HL-60/S4 (cell line): ENCODE measurements around the gene OAS3.
"Not testable (repeated sequence)": the region's sequence is repeated elsewhere in the genome, so short reads cannot be mapped to it uniquely, and the experiment has no call there.

Experiments used
- in situ Hi-C: fragments of 300-500 bp; cut with MboI; formaldehyde crosslinking; loops from 2 replicates; pipeline ENCODE4 v1.14.3; 2022; ENCODE audit warnings: low sequenced_read_pairs

The OAS3 gene

DNA sequence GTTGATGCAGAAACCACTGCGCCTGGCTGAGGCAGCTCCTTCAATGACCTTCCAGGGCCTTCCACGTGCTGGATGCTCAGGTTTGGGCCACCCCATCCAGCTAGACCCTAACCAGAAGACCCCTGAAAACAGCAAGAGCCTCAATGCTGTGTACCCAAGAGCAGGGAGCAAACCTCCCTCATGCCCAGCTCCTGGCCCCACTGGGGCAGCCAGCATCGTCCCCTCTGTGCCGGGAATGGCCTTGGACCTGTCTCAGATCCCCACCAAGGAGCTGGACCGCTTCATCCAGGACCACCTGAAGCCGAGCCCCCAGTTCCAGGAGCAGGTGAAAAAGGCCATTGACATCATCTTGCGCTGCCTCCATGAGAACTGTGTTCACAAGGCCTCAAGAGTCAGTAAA, 10.5 kb downstream of the OAS3 start:
- in situ Hi-C loops: no loop called here

DNA sequence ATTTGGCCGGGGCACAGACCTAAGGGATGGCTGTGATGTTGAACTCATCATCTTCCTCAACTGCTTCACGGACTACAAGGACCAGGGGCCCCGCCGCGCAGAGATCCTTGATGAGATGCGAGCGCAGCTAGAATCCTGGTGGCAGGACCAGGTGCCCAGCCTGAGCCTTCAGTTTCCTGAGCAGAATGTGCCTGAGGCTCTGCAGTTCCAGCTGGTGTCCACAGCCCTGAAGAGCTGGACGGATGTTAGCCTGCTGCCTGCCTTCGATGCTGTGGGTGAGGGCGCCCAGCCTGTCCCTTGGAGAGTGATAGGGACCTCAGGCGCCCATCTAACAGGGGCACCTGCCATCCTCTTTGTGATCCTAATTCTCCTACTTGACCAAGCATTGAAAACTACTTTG, 12.4 kb downstream of the OAS3 start:
- in situ Hi-C loops: no loop called here

DNA sequence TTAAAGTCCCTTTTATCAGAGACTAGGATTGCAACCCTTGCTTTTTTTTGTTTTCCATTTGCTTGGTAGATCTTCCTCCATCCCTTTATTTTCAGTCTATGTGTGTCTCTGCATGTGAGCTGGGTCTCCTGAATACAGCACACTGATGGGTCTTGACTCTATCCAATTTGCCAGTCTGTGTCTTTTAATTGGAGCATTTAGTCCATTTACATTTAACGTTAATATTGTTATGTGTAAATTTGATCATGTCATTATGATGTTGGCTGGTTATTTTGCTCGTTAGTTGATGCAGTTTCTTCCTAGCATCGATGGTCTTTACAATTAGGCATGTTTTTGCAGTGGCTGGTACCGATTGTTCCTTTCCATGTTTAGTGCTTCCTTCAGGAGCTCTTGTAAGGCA, 18.9 kb downstream of the OAS3 start:
- in situ Hi-C loops: not testable (repeated sequence)

DNA sequence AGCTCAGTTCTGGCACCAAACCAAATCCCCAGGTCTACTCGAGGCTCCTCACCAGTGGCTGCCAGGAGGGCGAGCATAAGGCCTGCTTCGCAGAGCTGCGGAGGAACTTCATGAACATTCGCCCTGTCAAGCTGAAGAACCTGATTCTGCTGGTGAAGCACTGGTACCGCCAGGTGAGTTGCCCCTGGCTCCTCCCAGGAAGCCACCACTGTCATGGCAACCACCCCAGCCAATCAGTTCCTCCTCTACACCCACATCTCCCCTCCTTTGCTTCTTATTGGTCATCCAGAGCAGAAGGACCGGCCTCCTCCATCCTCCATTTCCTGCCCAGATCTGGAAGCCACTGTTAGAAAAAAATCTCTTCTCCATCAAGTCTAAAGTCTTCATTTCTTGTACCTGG, 22.8 kb downstream of the OAS3 start:
- in situ Hi-C loops: no loop called here

DNA sequence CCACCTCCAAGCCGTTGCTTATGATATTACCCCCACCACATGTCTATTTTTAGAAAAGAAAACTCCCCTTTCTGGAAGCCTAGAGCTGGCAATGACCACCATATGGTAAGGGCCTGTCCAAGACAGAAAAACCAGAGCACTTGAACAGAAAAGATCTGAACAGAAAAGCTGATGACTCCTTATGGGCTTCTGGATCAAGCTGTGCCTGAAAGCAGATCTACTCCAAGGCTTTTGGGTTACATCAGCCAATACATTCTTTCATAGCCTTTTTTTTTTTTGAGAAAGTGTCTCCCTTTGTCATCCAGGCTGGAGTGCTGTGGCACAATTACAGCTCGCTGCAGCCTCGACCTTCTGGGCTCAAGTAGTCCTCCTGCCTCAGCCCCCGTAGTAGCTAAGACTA, 23.3 kb downstream of the OAS3 start:
- in situ Hi-C loops: no loop called here

DNA sequence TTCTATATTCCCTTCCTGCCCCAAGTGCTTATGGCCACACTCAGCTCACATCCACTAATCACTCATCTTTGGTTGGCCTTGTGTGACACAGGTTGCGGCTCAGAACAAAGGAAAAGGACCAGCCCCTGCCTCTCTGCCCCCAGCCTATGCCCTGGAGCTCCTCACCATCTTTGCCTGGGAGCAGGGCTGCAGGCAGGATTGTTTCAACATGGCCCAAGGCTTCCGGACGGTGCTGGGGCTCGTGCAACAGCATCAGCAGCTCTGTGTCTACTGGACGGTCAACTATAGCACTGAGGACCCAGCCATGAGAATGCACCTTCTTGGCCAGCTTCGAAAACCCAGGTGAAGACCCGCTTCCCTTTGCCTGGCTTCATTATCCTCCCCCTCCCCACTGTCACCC, 24.3 kb downstream of the OAS3 start:
- in situ Hi-C loops: no loop called here

DNA sequence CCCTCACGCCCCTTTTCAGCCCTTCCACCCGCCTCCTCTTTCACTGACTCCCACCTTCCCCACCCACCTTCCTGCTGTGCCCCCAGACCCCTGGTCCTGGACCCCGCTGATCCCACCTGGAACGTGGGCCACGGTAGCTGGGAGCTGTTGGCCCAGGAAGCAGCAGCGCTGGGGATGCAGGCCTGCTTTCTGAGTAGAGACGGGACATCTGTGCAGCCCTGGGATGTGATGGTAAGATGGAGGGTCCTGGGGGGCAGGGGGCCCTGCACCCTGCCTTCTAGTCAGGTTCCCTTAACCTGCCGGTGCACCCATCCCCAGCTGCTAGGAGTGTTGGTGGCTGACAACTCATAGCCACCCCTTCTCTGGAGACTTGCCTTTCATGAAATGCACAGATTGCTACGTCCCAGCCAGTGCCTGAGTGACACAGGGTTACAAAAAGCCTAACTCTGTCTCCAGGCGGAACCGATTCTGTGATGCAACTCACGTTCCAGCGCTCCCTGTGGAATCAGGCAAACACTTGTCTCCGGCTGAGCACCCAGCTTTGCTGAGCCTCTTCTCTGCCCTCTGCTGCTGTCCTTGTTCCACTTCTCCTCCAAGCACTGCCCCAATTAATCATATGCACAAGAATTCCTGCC, 25.1 kb downstream of the OAS3 start:
- in situ Hi-C loops: no loop called here

DNA sequence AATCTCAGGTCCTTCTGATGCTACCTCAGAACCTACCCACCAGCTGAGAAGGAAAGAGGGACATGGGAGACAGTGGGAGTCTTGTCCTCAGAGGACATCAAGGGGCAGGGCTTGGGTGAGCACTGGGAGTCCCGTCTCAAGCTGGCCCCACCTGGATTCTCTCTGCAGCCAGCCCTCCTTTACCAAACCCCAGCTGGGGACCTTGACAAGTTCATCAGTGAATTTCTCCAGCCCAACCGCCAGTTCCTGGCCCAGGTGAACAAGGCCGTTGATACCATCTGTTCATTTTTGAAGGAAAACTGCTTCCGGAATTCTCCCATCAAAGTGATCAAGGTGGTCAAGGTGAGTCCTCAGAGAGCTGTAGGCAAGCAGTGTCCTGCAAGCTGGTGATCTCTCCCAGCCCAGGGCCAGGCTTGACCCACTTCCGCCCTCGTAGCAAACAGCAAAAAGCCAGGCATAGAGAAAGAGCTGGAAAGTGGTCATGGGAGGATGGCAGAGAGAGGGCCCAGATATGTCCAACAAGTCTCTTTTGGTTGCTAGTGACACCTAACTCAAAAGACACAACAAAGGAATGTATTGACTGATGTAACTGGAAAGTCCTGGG, 25.9 kb downstream of the OAS3 start:
- in situ Hi-C loops: no loop called here

DNA sequence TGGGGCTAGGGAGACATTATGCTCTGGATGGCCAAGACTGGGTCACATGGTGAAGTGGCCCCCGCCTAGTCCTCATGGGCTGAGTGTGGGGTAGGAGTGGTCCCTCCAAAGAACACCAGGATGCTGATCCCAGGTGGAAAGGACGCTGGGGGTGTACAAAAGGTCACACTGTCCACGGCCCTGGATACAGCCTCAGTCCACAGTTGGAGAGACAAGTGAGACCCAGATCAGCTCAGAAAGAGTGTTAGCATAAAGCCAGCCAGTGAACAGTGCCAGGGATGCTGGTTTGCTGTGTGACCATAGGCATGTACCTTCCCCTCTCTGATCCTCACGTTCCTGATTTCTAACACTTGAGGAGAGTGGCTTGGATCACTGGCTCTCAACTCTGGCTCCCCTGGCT, 26.6 kb downstream of the OAS3 start:
- in situ Hi-C loops: no loop called here

DNA sequence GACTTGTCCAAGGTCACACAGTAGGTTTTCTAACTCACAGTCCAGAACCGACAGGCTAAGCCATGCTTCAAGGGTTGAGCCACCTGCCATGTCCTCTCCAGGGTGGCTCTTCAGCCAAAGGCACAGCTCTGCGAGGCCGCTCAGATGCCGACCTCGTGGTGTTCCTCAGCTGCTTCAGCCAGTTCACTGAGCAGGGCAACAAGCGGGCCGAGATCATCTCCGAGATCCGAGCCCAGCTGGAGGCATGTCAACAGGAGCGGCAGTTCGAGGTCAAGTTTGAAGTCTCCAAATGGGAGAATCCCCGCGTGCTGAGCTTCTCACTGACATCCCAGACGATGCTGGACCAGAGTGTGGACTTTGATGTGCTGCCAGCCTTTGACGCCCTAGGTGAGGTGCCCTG, 27.4 kb downstream of the OAS3 start:
- in situ Hi-C loops: no loop called here

DNA sequence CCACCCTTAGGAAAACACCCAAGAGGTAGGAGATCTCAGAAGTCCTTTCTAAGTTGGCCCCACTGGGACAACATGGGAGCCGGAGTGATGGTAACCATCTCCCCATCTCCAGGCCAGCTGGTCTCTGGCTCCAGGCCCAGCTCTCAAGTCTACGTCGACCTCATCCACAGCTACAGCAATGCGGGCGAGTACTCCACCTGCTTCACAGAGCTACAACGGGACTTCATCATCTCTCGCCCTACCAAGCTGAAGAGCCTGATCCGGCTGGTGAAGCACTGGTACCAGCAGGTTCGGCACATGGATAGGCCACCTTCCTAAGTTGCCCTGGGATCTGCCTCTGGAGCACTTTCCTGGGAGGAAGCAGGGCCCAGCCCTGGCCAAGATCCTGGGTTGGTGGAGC, 29.0 kb downstream of the OAS3 start:
- in situ Hi-C loops: no loop called here

DNA sequence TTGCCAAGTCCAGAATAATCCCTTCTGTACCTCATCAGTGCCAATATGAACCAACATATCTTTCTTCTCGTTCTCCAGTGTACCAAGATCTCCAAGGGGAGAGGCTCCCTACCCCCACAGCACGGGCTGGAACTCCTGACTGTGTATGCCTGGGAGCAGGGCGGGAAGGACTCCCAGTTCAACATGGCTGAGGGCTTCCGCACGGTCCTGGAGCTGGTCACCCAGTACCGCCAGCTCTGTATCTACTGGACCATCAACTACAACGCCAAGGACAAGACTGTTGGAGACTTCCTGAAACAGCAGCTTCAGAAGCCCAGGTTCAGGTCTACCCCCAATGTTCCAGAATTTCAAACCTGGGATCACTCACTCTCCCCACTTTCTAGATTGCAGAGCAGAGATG, 29.6 kb downstream of the OAS3 start:
- in situ Hi-C loops: no loop called here

DNA sequence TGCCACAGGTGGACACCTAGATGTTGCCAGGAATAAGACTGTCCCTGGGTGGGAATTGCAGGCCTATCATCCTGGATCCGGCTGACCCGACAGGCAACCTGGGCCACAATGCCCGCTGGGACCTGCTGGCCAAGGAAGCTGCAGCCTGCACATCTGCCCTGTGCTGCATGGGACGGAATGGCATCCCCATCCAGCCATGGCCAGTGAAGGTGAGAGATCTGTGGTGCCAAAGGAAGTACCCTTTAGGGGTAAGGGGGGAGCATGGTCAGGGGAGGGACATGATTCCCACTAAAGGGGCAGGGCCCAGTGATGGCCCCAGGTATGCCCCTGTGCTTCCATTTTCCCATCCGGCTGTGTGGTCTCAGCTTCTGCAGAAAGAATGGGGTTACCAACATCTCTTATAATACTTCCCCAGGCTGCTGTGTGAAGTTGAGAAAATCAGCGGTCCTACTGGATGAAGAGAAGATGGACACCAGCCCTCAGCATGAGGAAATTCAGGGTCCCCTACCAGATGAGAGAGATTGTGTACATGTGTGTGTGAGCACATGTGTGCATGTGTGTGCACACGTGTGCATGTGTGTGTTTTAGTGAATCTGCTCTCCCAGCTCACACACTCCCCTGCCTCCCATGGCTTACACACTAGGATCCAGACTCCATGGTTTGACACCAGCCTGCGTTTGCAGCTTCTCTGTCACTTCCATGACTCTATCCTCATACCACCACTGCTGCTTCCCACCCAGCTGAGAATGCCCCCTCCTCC, 31.5 kb downstream of the OAS3 start:
- in situ Hi-C loops: no loop called here

DNA sequence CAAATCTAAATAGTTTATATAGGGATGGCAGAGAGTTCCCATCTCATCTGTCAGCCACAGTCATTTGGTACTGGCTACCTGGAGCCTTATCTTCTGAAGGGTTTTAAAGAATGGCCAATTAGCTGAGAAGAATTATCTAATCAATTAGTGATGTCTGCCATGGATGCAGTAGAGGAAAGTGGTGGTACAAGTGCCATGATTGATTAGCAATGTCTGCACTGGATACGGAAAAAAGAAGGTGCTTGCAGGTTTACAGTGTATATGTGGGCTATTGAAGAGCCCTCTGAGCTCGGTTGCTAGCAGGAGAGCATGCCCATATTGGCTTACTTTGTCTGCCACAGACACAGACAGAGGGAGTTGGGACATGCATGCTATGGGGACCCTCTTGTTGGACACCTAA, 32.1 kb downstream of the OAS3 start:
- in situ Hi-C loops: no loop called here

DNA sequence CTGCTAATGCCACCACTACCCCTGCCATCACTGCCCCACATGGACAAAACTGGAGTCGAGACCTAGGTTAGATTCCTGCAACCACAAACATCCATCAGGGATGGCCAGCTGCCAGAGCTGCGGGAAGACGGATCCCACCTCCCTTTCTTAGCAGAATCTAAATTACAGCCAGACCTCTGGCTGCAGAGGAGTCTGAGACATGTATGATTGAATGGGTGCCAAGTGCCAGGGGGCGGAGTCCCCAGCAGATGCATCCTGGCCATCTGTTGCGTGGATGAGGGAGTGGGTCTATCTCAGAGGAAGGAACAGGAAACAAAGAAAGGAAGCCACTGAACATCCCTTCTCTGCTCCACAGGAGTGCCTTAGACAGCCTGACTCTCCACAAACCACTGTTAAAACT, 33.0 kb downstream of the OAS3 start:
- in situ Hi-C loops: no loop called here

DNA sequence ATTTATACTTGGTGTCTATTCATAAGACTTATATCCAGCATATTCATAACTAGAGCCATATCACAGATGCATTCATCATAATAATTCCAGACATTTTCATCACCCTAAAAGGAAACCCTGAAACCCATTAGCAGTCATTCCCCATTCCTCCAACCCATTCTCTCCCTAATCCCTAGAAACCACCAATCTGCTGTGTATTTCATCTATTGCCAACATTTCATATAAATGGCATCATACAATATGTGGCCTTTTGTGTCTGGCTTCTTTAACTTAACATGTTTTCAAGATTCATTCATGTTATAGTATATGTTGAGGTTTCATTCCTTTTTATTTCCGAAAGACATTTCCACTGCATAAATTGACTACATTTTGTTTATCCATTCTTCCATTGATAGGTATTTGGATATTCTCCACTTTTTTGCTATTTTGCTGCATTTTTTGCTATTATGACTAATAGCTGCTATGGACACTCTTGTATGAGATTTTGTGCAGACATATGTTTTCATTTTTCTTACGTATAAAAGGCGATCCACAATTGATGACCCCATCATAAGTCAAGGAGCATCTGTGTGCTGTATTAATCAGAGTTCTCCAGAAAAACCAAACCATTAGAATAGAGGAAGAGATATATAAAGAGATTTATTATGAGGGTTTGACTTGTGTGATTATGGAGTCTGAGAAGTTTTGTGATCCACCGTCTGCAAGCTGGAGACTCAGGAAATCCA, 34.9 kb downstream of the OAS3 start:
- in situ Hi-C loops: no loop called here

DNA sequence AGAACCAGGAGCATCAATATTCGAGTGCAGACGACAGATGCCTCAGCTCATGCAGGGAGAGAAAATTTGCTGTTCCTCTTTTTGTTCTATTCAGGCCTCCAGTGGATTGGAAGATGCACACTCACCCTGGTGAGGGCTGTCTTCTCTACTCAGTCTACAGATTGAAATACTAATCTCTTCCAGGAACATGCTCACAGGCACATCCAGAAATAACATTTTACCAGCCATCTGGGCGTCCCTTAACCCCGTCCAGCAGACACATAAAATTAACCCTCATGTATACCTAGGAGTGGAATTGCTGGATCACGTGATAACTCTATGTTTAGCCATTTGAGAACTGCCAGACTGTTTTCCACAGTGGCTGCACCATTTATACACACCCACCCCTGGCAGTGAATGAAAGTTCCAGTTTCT, 35.6 kb downstream of the OAS3 start:
- in situ Hi-C loops: no loop called here

DNA sequence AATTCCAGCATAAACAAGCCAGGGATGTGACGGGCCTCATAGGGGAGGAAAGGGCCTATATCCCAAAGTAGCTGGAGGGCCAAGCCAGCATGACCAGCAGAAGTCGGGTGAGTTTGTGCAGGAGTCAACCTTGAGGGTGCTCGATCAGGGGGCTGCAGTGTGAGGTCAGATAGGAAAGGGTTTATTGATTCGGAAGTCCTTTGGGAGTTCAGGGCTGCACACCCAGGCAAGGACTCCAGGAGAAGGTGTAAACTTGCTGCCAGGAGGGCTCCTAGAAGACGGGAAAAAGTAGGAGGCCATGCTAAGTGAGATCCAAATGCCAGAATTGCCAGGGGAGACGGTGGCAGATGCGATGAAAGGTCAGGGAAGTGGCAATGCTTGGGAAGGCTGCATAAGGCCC, 36.6 kb downstream of the OAS3 start:
- in situ Hi-C loops: no loop called here

DNA sequence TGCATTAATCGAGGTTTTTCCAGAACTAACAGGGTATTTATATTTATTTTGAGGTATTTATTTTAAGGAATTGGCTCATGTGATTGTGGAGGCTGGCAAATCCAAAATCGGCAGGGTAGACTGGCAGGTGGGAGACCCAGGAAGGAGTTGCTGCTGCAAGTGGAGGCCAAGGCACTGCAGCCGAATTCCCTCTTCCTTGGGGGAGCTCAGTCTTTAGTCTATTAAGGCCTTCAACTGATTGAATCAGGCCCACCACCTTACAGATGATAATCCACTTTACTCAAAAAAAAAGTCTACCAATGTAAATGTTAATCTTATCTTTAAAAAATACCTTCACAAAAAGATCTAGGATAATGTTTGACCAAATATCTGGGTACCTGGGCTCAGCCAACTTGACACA, 38.9 kb downstream of the OAS3 start:
- in situ Hi-C loops: no loop called here

DNA sequence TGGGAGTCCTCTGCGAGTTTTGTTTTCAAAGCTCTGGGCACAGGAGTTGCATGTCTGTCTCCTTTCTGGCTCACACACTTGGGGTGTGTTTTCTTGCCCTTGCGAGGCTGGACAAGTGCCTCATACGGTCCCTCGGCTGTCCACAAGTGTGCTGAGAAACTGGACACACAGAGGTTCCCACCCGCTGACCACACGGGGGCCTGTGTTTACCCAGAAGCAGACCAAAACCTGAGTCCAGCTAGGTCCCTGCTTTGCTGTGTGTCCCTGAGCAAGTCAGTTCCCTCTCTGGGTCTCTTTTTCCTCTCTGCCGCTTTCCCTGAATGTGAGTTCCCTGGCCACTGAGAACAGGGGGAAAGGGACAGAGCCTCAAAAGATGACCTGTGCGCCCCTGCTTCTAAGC, 39.4 kb downstream of the OAS3 start:
- in situ Hi-C loops: no loop called here

DNA sequence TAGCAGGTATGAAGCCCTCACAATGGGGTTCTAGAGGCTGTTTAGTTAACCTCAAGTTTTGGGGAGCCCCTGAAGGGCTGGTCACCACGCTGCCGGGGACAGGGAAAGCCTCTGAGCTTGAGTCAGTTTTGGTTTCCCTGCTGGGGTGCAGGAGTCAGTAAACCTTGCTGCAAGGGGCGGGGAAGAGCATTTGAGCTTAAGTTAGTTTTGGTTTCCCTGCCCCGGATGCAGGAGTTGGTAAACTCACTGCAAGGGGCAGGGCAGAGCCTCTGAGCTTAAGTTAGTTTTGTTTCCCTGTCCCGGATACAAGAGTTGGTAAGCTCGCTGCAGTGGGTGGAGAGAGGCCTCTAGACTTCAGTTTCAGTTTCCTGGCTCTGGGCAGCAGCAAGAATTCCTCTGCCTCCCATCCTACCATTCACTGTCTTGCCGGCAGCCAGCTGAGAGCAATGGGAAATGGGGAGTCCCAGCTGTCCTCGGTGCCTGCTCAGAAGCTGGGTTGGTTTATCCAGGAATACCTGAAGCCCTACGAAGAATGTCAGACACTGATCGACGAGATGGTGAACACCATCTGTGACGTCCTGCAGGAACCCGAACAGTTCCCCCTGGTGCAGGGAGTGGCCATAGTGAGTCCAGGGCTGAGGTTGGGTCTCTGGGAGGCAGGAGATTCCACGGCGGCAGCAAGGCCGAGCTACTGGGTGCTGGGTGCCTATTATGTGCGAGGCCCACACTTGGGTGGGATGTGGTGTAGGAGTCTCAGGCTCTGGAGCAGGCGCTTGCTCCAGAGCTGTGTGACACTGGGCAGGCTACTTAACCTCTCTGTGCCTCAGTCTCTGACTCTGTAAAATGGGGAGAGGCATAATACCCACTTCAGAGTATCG, 40.1 kb downstream of the OAS3 start, which contains the start of gene OAS2:
OAS2 (plus strand) TSS at position 357 of the 878 bp plus-strand sequence; CDS start at position 447, 90 bp downstream.
- in situ Hi-C loops: no loop called here
